ENCODE data around the gene SYTL1.
A peak's percentile ranks its signal among the peaks of the same experiment; 100 is the strongest.

The SYTL1 gene

GRCh38 chr1:27360159-27361043 is 18.6 kb downstream of the SYTL1 start:
- peak; percentile 75 for DNase-seq (ENCODE audit: low spot score)
- TF ChIP-seq CTCF (IDR thresholded peaks at IDR 0.05; ENCODE audit: borderline replicate concordance, control extremely low read depth, extremely low read depth, insufficient read depth, missing control alignments): no peak
- in situ Hi-C loops (cut with MboI; ENCODE audit: low sequenced_read_pairs, unreplicated experiment): no loop called here

- in situ Hi-C loops (cut with MboI; ENCODE audit: low sequenced_read_pairs, unreplicated experiment): no loop called here
Measured at GRCh38 chr1:27361044-27361402, 19.2 kb downstream of the SYTL1 start.

GRCh38 chr1:27361553-27361952 is 19.7 kb downstream of the SYTL1 start:
- in situ Hi-C loops (cut with MboI; ENCODE audit: low sequenced_read_pairs, unreplicated experiment): no loop called here
- no peak for DNase-seq (ENCODE audit: low spot score)
- no peak for TF ChIP-seq CTCF (IDR thresholded peaks at IDR 0.05; ENCODE audit: borderline replicate concordance, control extremely low read depth, extremely low read depth, insufficient read depth, missing control alignments)

More at GRCh38 chr1:27361044-27361402, 19.2 kb downstream of the SYTL1 start:
- no peak for DNase-seq (ENCODE audit: low spot score)
- no peak for TF ChIP-seq CTCF (IDR thresholded peaks at IDR 0.05; ENCODE audit: borderline replicate concordance, control extremely low read depth, extremely low read depth, insufficient read depth, missing control alignments)

- no peak for TF ChIP-seq CTCF (IDR thresholded peaks at IDR 0.05; ENCODE audit: borderline replicate concordance, control extremely low read depth, extremely low read depth, insufficient read depth, missing control alignments)
- in situ Hi-C loops (cut with MboI; ENCODE audit: low sequenced_read_pairs, unreplicated experiment): no loop called here
- no peak for DNase-seq (ENCODE audit: low spot score)
Measured at GRCh38 chr1:27363766-27364695, 22.2 kb downstream of the SYTL1 start.

- no peak for TF ChIP-seq CTCF (IDR thresholded peaks at IDR 0.05; ENCODE audit: borderline replicate concordance, control extremely low read depth, extremely low read depth, insufficient read depth, missing control alignments)
- no peak for DNase-seq (ENCODE audit: low spot score)
- in situ Hi-C loops (cut with MboI; ENCODE audit: low sequenced_read_pairs, unreplicated experiment): no loop called here
Measured at GRCh38 chr1:27364696-27365371, 23.0 kb downstream of the SYTL1 start.

Data from GM13976 (cell line).